ENCODE measurements around the gene ITPKA.
"Not testable (repeated sequence)": the region's sequence is repeated elsewhere in the genome, so short reads cannot be mapped to it uniquely, and the experiment has no call there.

The ITPKA gene

GRCh38 chr15:41493205-41493901, at the start of gene ITPKA:
Gene ITPKA, plus strand, starts transcription at chr15:41493874. Its CDS starts 54 bp downstream, at chr15:41493928.
- in situ Hi-C loops (cut with HindIII; ENCODE audit: low sequenced_read_pairs), result no loop called here

GRCh38 chr15:41445399-41445798, 48.3 kb upstream of the ITPKA start:
- in situ Hi-C loops (cut with HindIII; ENCODE audit: low sequenced_read_pairs), result no loop called here

- in situ Hi-C loops (cut with HindIII; ENCODE audit: low sequenced_read_pairs), result no loop called here
These were observed 31.4 kb upstream of the ITPKA start for GRCh38 chr15:41462084-41462795.

- in situ Hi-C loops (cut with HindIII; ENCODE audit: low sequenced_read_pairs), result no loop called here
These were observed 28.6 kb upstream of the ITPKA start for GRCh38 chr15:41464889-41465580.

- in situ Hi-C loops (cut with HindIII; ENCODE audit: low sequenced_read_pairs), result no loop called here
These were observed 27.8 kb upstream of the ITPKA start for GRCh38 chr15:41465822-41466421.

- in situ Hi-C loops (cut with HindIII; ENCODE audit: low sequenced_read_pairs), result no loop called here
These were observed 27.0 kb upstream of the ITPKA start for GRCh38 chr15:41466711-41467110.

GRCh38 chr15:41469644-41470043, 24.0 kb upstream of the ITPKA start:
- in situ Hi-C loops (cut with HindIII; ENCODE audit: low sequenced_read_pairs), result not testable (repeated sequence)

- in situ Hi-C loops (cut with HindIII; ENCODE audit: low sequenced_read_pairs), result no loop called here
These were observed 20.3 kb upstream of the ITPKA start for GRCh38 chr15:41473418-41473817.

GRCh38 chr15:41474436-41474835, 19.2 kb upstream of the ITPKA start:
- in situ Hi-C loops (cut with HindIII; ENCODE audit: low sequenced_read_pairs), result no loop called here

GRCh38 chr15:41474941-41475340, 18.7 kb upstream of the ITPKA start:
- in situ Hi-C loops (cut with HindIII; ENCODE audit: low sequenced_read_pairs), result no loop called here

GRCh38 chr15:41476416-41477048, 17.1 kb upstream of the ITPKA start:
- in situ Hi-C loops (cut with HindIII; ENCODE audit: low sequenced_read_pairs), result no loop called here

- in situ Hi-C loops (cut with HindIII; ENCODE audit: low sequenced_read_pairs), result no loop called here
These were observed 13.1 kb upstream of the ITPKA start for GRCh38 chr15:41480396-41481140.

GRCh38 chr15:41482110-41482877, 11.4 kb upstream of the ITPKA start:
- in situ Hi-C loops (cut with HindIII; ENCODE audit: low sequenced_read_pairs), result no loop called here

GRCh38 chr15:41483115-41483514, 10.6 kb upstream of the ITPKA start:
- in situ Hi-C loops (cut with HindIII; ENCODE audit: low sequenced_read_pairs), result no loop called here

- in situ Hi-C loops (cut with HindIII; ENCODE audit: low sequenced_read_pairs), result no loop called here
These were observed 10.2 kb upstream of the ITPKA start for GRCh38 chr15:41483519-41483918.

- in situ Hi-C loops (cut with HindIII; ENCODE audit: low sequenced_read_pairs), result no loop called here
These were observed 8.6 kb upstream of the ITPKA start for GRCh38 chr15:41484937-41485625.

- in situ Hi-C loops (cut with HindIII; ENCODE audit: low sequenced_read_pairs), result no loop called here
These were observed 7.4 kb upstream of the ITPKA start for GRCh38 chr15:41486286-41486685.

- in situ Hi-C loops (cut with HindIII; ENCODE audit: low sequenced_read_pairs), result no loop called here
These were observed 6.3 kb upstream of the ITPKA start for GRCh38 chr15:41487381-41487780.

GRCh38 chr15:41487802-41488201, 5.9 kb upstream of the ITPKA start:
- in situ Hi-C loops (cut with HindIII; ENCODE audit: low sequenced_read_pairs), result no loop called here

All from DLD1 (cell line).